Astrocyte of the cerebellum (primary cell): Measurements from ENCODE around the gene MNT.

Source experiments
- DNase-seq: peaks from one replicate; pipeline ENCODE4 v3.0.0-alpha.2; 2011; ENCODE audit warnings: low read depth
- H3K4me3 ChIP-seq: 2 replicates; pipeline ENCODE4 v1.5.1; 2011; ENCODE audit warnings: mild to moderate bottlenecking, low read depth, low read length, moderate library complexity
- in situ Hi-C: cut with HindIII; loops from 2 replicates; pipeline ENCODE4 v1.10.0; 2017; ENCODE audit warnings: low sequenced_read_pairs
- TF ChIP-seq, protein P1 (sequence below): IDR thresholded peaks from 2 replicates; pipeline ENCODE4 v1.5.1; 2012; ENCODE audit warnings: low read length, low read depth, moderate library complexity, mild to moderate bottlenecking; ENCODE audit errors: missing control alignments

The MNT gene

DNA sequence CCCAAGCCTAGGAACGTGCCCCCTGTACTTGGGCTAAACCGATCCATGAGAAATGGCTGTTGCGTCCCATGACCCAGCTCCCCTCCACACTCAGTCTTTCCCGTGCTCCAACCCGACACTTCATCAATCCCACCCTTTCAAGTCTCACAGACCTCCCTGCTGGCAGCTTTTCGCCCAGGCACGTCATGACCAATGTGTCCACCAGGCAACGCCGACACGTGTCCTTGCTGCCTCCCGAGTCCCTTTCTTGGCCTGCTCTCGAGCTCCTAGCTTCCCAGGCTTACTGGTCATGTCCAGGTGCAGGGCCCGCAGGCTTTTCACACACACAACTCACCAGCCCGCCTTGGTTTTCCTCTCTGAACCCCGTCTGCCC, 12.2 kb downstream of the MNT start:
- DNase-seq, result no peak
- TF ChIP-seq, protein P1, sequence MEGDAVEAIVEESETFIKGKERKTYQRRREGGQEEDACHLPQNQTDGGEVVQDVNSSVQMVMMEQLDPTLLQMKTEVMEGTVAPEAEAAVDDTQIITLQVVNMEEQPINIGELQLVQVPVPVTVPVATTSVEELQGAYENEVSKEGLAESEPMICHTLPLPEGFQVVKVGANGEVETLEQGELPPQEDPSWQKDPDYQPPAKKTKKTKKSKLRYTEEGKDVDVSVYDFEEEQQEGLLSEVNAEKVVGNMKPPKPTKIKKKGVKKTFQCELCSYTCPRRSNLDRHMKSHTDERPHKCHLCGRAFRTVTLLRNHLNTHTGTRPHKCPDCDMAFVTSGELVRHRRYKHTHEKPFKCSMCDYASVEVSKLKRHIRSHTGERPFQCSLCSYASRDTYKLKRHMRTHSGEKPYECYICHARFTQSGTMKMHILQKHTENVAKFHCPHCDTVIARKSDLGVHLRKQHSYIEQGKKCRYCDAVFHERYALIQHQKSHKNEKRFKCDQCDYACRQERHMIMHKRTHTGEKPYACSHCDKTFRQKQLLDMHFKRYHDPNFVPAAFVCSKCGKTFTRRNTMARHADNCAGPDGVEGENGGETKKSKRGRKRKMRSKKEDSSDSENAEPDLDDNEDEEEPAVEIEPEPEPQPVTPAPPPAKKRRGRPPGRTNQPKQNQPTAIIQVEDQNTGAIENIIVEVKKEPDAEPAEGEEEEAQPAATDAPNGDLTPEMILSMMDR, result no peak
- in situ Hi-C loops, result no loop called here
- no peak overlapping the region for H3K4me3 ChIP-seq

- TF ChIP-seq, protein P1, result no peak
- in situ Hi-C loops, result no loop called here
- no peak for DNase-seq
- H3K4me3 ChIP-seq, result no peak overlapping the region
Observed at GRCh38 chr17:2388020-2388682, 12.7 kb downstream of the MNT start.

DNA sequence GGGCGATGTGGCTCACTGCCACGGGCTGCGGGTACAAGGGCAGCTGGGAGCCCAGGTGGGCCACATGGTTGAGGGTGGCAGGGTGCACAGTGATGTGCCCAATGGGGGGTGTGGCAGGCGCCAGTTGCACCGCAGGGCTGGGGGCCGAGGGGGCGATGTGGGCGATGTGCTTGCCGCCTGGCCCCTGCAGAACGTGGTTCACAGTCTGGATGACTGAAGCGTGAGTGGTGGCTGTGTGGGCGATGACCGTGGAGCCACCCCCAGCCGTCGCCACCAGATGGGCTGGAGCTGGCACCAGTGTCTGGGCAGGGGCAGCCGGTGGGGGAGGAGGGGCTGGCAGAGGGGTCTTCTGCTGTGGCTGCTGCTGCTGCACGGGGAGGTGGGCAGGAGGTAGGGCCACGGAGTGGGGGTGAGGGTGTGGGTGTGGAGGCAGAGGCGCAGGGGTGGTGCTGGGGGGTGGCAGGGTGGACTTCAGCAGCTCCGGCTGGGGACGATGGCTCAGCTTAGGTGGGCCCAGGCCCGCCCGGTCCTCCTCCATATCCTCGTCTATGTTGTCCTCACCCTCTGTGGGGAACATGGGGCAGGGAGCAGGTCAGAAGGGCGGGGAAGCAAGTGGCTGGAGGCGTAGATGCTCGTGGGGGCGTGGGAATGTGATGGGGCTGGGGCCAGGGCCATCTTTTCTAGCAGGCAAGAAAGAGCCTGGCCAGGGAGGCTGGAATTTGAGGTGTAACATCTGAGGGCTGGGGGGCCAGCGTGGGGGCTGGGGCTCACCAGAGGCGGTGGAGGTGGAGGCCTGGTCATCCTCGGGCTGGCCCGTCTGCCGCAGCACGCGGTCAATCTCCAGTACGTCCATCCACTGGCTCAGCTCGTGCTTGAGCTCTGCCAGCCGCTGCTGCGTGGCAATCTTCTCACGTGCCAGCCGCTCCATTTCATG, 13.5 kb downstream of the MNT start:
- TF ChIP-seq, protein P1, result no peak
- in situ Hi-C loops, result no loop called here
- no peak for DNase-seq
- no peak overlapping the region for H3K4me3 ChIP-seq

GRCh38 chr17:2386400-2387085, 14.3 kb downstream of the MNT start:
- no peak overlapping the region for H3K4me3 ChIP-seq
- TF ChIP-seq, protein P1, result no peak
- DNase-seq, result no peak
- in situ Hi-C loops, result no loop called here

- in situ Hi-C loops, result no loop called here
- TF ChIP-seq, protein P1, result no peak
- no peak overlapping the region for H3K4me3 ChIP-seq
- DNase-seq, result no peak
Observed at GRCh38 chr17:2385240-2386210, 15.3 kb downstream of the MNT start.
